HEK293 (cell line): ENCODE measurements around the gene S100A14.

Experiments
- CTCF ChIA-PET: fragments of 350-600 bp; formaldehyde crosslinking; extraction: SDS; loops from one replicate; lab custom pipeline; 2021; ENCODE audit warnings: antibody characterized with exemption; lab: Yijun Ruan, JAX
- POLR2A ChIA-PET: fragments of 300-600 bp; formaldehyde crosslinking; extraction: SDS; loops from one replicate; lab custom pipeline; 2020; ENCODE audit warnings: antibody characterized with exemption, inconsistent platforms; lab: Yijun Ruan, JAX
- H3K27ac ChIP-seq: fragments of 200-500 bp; sonication (Bioruptor generic); 2 replicates; pipeline ENCODE4 v1.5.1; 2014; ENCODE audit warnings: low read depth, low read length, control low read depth, inconsistent platforms; ENCODE audit errors: extremely low read depth
- H3K36me3 ChIP-seq, 2 experiments: fragments of 200-500 bp in 1 of 2; sonication (Bioruptor generic) in 1 of 2; 1 replicate in 1 of 2; 2 replicates in 1 of 2; pipeline ENCODE4 v1.5.1; 2014 to 2017; ENCODE audit warnings: inconsistent platforms in 2 of 2, low read length in 2 of 2; ENCODE audit not compliant: control insufficient read depth in 2 of 2, insufficient read depth in 1 of 2
- H3K4me1 ChIP-seq: fragments of 200-500 bp; sonication (Bioruptor generic); 2 replicates; pipeline ENCODE4 v1.5.1; 2014; ENCODE audit warnings: mild to moderate bottlenecking, low read length, inconsistent platforms; ENCODE audit not compliant: control insufficient read depth, insufficient read depth
- H3K4me3 ChIP-seq: 2 replicates; pipeline ENCODE4 v1.5.1; 2011; ENCODE audit warnings: low read depth, mild to moderate bottlenecking, control low read depth, low read length, moderate library complexity
- H3K9me3 ChIP-seq: fragments of 200-500 bp; sonication (Bioruptor generic); 2 replicates; pipeline ENCODE4 v1.5.1; 2014; ENCODE audit warnings: low read depth, low read length, inconsistent platforms; ENCODE audit not compliant: control insufficient read depth, insufficient read depth
- HOXA7 ChIP-seq: sonication (generic); formaldehyde crosslinking; IDR thresholded peaks from 2 replicates; pipeline ENCODE4 v1.8.1; 2022; ENCODE audit warnings: missing genetic modification reagents, borderline replicate concordance
- PRDM6 ChIP-seq: fragments of 450-650 bp; formaldehyde crosslinking; IDR thresholded peaks from 2 replicates; pipeline ENCODE4 v1.5.1; 2017; ENCODE audit warnings: missing biosample characterization, missing genetic modification characterization
- SCRT1 ChIP-seq: fragments of 450-650 bp; formaldehyde crosslinking; IDR thresholded peaks from 2 replicates; pipeline ENCODE4 v1.5.1; 2016; ENCODE audit warnings: missing biosample characterization, missing genetic modification characterization, borderline replicate concordance
- YY1 ChIP-seq: fragments of 450-650 bp; formaldehyde crosslinking; IDR thresholded peaks from 2 replicates; pipeline ENCODE4 v1.5.1; 2018; ENCODE audit warnings: missing biosample characterization, missing genetic modification characterization
- ZNF169 ChIP-seq: fragments of 450-650 bp; formaldehyde crosslinking; IDR thresholded peaks from 2 replicates; pipeline ENCODE4 v1.5.1; 2016; ENCODE audit warnings: missing biosample characterization, missing genetic modification characterization
- ZNF362 ChIP-seq: fragments of 450-650 bp; formaldehyde crosslinking; IDR thresholded peaks from 2 replicates; pipeline ENCODE4 v1.5.1; 2016; ENCODE audit warnings: missing biosample characterization, missing genetic modification characterization
- ZNF555 ChIP-seq: fragments of 450-650 bp; formaldehyde crosslinking; conservative IDR thresholded peaks from 2 replicates; pipeline ENCODE4 v1.5.1; 2017; ENCODE audit warnings: missing biosample characterization, mild to moderate bottlenecking, missing genetic modification characterization, inconsistent platforms
- ZNF626 ChIP-seq: fragments of 450-650 bp; sonication (Bioruptor Pico); formaldehyde crosslinking; IDR thresholded peaks from 2 replicates; pipeline ENCODE4 v1.5.1; 2018; ENCODE audit warnings: missing biosample characterization, missing genetic modification characterization, inconsistent platforms
- ZNF701 ChIP-seq: fragments of 450-650 bp; formaldehyde crosslinking; IDR thresholded peaks from 2 replicates; pipeline ENCODE4 v1.5.1; 2016; ENCODE audit warnings: missing biosample characterization, missing genetic modification characterization
- ZNF792 ChIP-seq: fragments of 450-650 bp; formaldehyde crosslinking; IDR thresholded peaks from 2 replicates; pipeline ENCODE4 v1.5.1; 2016; ENCODE audit warnings: missing biosample characterization, missing genetic modification characterization
- ZXDB ChIP-seq: fragments of 450-650 bp; formaldehyde crosslinking; IDR thresholded peaks from 2 replicates; pipeline ENCODE4 v1.5.1; 2016; ENCODE audit warnings: missing biosample characterization, missing genetic modification characterization
- TF ChIP-seq, protein P1 (sequence below): fragments of 450-650 bp; formaldehyde crosslinking; IDR thresholded peaks from 2 replicates; pipeline ENCODE4 v1.5.1; 2016; ENCODE audit warnings: missing biosample characterization, missing genetic modification characterization
- TF ChIP-seq, protein P2 (sequence below): fragments of 450-650 bp; formaldehyde crosslinking; IDR thresholded peaks from 2 replicates; pipeline ENCODE4 v1.5.1; 2016; ENCODE audit warnings: missing biosample characterization, missing genetic modification characterization
- TF ChIP-seq, protein P3 (sequence below): fragments of 450-650 bp; formaldehyde crosslinking; IDR thresholded peaks from 2 replicates; pipeline ENCODE4 v1.5.1; 2016; ENCODE audit warnings: missing biosample characterization, missing genetic modification characterization, low read depth
- TF ChIP-seq, protein P4 (sequence below): fragments of 450-650 bp; formaldehyde crosslinking; IDR thresholded peaks from 2 replicates; pipeline ENCODE4 v1.5.1; 2017; ENCODE audit warnings: missing biosample characterization, missing genetic modification characterization

The S100A14 gene

GRCh38 chr1:153571706-153572105, 44.4 kb downstream of the S100A14 start (continued):
- TF ChIP-seq YY1 (tag by site-specific recombination), result no peak
- TF ChIP-seq, all 188 proteins: peak for 0

DNA sequence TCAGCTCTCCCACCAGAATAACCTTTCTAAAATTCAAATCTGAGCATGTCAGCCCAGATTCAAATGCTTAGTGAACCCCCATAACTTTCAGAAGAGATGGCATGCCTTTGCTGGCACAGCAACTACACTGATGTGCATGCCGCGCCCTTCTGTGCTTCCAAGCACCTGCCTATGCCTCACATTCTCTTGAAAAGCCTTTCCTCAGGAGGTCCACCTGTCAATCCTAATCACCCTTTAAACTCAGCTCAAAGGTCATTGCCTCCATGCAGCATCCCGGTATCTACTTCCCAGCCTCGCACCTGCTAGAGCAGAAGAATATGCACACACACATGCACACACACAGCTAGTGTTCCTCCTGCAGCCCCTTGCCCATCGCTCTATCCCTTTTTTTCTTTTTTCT, 45.3 kb downstream of the S100A14 start:
- POLR2A ChIA-PET, result interaction anchor here (1.4 to 3.4 kb wide), 2 partner anchors 56 to 419 kb away, joined by 6 to 16 read pairs; partner anchors contain the start of gene S100A13
- Histone ChIP-seq H3K27ac (no peak overlapping the region), H3K4me3 (no peak overlapping the region), H3K9me3 (no peaks in the 10 kb centered on the region), H3K4me1 (peaks cover 6% of the 10 kb centered on the region), H3K36me3 (no peaks in the 10 kb centered on the region)
- CTCF ChIA-PET, result interaction anchor here (3.4 to 6.3 kb wide), 5 partner anchors 10 to 62 kb away, joined by 8 to 148 read pairs (median 37); partner anchors contain the start of genes S100A1, S100A13 and S100A4
- TF ChIP-seq, protein P1, sequence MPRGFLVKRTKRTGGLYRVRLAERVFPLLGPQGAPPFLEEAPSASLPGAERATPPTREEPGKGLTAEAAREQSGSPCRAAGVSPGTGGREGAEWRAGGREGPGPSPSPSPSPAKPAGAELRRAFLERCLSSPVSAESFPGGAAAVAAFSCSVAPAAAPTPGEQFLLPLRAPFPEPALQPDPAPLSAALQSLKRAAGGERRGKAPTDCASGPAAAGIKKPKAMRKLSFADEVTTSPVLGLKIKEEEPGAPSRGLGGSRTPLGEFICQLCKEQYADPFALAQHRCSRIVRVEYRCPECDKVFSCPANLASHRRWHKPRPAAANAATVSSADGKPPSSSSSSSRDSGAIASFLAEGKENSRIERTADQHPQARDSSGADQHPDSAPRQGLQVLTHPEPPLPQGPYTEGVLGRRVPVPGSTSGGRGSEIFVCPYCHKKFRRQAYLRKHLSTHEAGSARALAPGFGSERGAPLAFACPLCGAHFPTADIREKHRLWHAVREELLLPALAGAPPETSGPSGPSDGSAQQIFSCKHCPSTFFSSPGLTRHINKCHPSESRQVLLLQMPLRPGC, result no peak
- TF ChIP-seq ZNF362 (tag by site-specific recombination), result 0 out of 2 replicates have a peak, but pooled peaks have one; percentile 19
- TF ChIP-seq ZNF169 (tag by site-specific recombination), result no peak

- Histone ChIP-seq H3K9me3 (no peaks in the 10 kb centered on the region), H3K4me1 (peaks cover 7% of the 10 kb centered on the region), H3K27ac (no peak overlapping the region), H3K36me3 (no peaks in the 10 kb centered on the region), H3K4me3 (no peak overlapping the region)
- TF ChIP-seq ZXDB (tag by site-specific recombination) (no peak), SCRT1 (tag by site-specific recombination) (no peak), ZNF701 (no peak), ZNF792 (no peak), PRDM6 (tag by site-specific recombination) (no peak), ZNF626 (tag by site-specific recombination) (no peak), ZNF555 (tag by site-specific recombination) (no peak), HOXA7 (CRISPR knock-in tag) (no peak)
- TF ChIP-seq, protein P2, sequence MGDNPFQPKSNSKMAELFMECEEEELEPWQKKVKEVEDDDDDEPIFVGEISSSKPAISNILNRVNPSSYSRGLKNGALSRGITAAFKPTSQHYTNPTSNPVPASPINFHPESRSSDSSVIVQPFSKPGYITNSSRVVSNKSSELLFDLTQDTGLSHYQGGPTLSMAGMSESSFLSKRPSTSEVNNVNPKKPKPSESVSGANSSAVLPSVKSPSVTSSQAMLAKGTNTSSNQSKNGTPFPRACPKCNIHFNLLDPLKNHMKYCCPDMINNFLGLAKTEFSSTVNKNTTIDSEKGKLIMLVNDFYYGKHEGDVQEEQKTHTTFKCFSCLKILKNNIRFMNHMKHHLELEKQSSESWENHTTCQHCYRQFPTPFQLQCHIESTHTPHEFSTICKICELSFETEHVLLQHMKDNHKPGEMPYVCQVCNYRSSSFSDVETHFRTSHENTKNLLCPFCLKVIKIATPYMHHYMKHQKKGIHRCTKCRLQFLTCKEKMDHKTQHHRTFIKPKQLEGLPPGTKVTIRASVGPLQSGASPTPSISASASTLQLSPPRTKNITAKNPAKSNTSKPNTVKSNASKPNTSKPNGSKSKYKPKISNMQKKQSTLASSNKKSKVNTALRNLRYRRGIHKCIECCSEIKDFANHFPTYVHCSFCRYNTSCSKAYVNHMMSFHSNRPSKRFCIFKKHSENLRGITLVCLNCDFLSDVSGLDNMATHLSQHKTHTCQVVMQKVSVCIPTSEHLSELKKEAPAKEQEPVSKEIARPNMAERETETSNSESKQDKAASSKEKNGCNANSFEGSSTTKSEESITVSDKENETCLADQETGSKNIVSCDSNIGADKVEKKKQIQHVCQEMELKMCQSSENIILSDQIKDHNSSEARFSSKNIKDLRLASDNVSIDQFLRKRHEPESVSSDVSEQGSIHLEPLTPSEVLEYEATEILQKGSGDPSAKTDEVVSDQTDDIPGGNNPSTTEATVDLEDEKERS (tag by site-specific recombination), result no peak
- TF ChIP-seq, protein P3, sequence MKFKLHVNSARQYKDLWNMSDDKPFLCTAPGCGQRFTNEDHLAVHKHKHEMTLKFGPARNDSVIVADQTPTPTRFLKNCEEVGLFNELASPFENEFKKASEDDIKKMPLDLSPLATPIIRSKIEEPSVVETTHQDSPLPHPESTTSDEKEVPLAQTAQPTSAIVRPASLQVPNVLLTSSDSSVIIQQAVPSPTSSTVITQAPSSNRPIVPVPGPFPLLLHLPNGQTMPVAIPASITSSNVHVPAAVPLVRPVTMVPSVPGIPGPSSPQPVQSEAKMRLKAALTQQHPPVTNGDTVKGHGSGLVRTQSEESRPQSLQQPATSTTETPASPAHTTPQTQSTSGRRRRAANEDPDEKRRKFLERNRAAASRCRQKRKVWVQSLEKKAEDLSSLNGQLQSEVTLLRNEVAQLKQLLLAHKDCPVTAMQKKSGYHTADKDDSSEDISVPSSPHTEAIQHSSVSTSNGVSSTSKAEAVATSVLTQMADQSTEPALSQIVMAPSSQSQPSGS (tag by site-specific recombination), result no peak
- TF ChIP-seq, protein P4, sequence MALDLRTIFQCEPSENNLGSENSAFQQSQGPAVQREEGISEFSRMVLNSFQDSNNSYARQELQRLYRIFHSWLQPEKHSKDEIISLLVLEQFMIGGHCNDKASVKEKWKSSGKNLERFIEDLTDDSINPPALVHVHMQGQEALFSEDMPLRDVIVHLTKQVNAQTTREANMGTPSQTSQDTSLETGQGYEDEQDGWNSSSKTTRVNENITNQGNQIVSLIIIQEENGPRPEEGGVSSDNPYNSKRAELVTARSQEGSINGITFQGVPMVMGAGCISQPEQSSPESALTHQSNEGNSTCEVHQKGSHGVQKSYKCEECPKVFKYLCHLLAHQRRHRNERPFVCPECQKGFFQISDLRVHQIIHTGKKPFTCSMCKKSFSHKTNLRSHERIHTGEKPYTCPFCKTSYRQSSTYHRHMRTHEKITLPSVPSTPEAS (tag by site-specific recombination), result no peak
- ChIA-PET CTCF (interaction anchor here (0.5 to 6.3 kb wide), 9 partner anchors 7 to 416 kb away, joined by 3 to 148 read pairs (median 11); partner anchors contain the start of genes S100A1, S100A13 and S100A4), POLR2A (interaction anchor here (2.2 kb wide), 1 partner anchor 58 kb away, joined by 8 read pairs; the partner anchor contains the start of gene S100A13)
Measured at GRCh38 chr1:153569465-153569864, 46.7 kb downstream of the S100A14 start.
